K562 treated with DMSO at 1 percent for 4 hours (cell line): Measurements from ENCODE around the gene CDK11A. TPM values are rescaled to one million over a fixed set of nuclear protein-coding genes. Genes with fewer than 3 reads are reported as not detected.

Experiments
- total RNA-seq: library from RNA; unstranded; fragments of 300-600 nt; gene quantifications from 2 replicates; pipeline ENCODE4 v1.2.3, GENCODE V29; 2022; ENCODE audit not compliant: insufficient read depth

Gene CDK11A
- 50.6 and 64.9 TPM in 2 replicates for total RNA-seq

DNA sequence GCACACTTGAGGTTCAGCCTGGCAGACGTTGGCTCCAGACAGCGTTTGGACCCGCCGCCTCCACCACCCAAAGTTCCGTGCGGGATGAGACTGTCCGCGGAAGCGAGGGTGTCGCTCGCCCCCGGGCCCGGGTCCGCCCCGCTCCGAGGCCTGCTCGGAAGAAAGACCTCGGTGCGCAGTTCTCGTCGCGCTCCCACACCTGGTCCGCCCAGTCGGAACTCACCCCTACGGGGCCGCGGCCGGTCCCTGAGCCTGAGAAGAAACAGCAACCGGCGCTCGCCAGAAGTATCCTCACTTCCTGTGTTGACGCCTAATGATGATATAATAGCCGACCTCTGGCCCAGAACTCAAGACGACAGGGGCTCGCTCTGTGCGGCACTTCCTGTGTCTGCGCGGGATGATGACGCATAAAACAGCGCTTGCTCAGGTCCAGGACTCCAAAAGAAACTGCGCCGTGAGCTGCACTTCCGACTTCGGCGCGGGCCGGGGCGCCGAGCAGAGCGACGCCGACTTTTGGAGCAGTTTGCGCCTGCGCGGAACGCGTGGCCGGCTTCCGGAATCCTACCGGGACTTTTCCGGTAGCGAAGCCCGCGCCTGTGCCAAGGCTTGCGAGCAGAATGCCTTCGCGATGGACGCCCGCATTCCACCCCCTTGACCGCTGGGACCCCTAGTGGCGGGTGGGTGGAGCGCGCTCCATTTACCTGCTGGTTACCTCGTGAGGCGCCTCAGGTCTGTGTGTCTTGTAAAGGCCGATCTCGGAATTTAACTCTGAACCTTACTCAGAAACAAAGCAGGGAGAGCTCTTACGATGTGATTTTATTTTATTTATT lies at the start of gene CDK11A:
CDK11A (minus strand) TSS at position 323 of the 830 bp plus-strand sequence. CDS start 1,539 bp downstream, outside the sequence.

DNA sequence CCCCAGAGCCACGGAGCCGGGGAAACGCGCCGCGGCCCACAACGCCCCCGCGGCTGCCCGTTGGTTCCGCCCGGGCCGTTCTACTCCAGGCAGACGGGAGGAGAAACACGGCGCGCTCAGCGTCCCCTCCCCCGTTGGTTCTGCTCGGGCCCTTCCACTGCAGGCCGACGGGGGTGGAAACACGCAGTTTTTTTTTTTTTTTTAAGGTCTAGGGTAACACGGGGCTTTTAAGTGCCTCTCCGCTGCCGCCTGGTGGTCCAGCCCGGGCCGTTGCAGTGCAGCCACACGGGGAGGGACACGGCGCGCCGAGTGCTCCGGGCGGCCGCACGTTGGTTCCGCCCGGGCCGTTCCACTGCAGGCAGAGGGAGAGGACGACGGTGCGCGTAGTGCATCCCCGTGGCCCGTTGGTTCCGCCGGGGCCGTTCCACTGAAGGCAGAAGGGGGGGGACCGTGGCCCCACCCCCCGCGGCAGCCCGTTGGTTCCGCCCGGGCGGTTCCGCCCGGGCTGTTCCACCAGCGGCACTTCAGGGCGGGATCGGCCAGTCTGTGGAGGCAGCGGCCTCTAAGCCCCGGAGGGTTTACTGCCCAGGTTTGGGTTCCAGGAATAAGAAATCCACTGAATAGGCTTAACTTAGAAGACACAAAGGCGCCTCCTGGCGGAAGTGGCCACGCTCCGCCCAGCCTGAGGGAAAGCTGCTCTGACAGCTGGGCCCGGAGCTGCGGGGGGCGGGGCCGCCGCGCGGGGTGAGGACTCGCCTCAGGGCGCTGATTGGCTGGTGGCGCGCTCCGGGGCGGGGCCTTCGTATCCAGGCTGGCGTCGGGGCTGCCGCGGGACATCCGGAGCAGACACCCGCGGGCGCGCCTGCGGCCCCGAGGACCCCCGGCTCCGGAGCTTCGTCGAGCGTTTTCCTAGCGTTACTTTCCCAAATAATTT lies 31.2 kb downstream of the CDK11A start, which contains the start of gene SLC35E2B:
SLC35E2B (minus strand) TSS at position 82 of the 934 bp plus-strand sequence. CDS start 16,096 bp downstream, outside the sequence.

DNA sequence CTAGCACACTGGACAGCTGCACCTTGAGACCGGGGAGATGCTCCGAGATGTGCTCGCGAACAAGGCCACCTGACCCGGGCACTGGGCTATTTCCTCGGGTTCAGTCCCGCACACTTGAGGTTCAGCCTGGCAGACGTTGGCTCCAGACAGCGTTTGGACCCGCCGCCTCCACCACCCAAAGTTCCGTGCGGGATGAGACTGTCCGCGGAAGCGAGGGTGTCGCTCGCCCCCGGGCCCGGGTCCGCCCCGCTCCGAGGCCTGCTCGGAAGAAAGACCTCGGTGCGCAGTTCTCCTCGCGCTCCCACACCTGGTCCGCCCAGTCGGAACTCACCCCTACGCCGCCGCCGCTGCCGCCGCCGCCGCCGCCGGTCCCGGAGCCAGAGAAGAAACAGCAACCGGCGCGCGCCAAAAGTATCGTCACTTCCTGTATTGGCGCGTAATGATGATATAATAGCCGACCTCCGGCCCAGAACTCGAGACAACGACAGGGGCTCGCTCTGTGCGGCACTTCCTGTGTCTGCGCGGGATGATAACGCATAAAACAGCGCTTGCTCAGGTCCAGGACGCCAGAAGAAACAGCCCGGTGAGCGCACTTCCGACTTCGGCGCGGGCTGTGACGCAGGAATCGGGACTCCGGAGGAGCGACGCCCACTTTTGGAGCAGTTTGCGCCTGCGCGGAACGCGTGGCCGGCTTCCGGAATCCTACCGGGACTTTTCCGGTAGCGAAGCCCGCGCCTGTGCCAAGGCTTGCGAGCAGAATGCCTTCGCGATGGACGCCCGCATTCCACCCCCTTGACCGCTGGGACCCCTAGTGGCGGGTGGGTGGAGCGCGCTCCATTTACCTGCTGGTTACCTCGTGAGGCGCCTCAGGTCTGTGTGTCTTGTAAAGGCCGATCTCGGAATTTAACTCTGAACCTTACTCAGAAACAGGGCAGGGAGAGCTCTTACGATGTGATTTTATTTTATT lies 65.3 kb downstream of the CDK11A start, which contains the start of gene CDK11B:
CDK11B (minus strand) TSS at position 422 of the 967 bp plus-strand sequence. CDS start 1,519 bp downstream, outside the sequence.

Other genes with a start within 250 kb of the CDK11A start
- 81.9 and 86.9 TPM in 2 replicates for gene ATAD3A, start 212.2 kb downstream of the CDK11A start, total RNA-seq
- not detected in 2 replicates for gene TMEM240, start 183.7 kb downstream of the CDK11A start, total RNA-seq
- 200 and 228 TPM in 2 replicates for gene SSU72, start 149.5 kb downstream of the CDK11A start, total RNA-seq
- 3.3 and 4.2 TPM in 2 replicates for gene FNDC10, start 124.2 kb downstream of the CDK11A start, total RNA-seq
- gene MIB2, start 108.9 kb downstream of the CDK11A start, total RNA-seq: 51.8 and 53.0 TPM in 2 replicates
- 0.73 TPM in 1 of 2 replicates, not detected in the other for gene MMP23B, start 92.2 kb downstream of the CDK11A start, total RNA-seq
- 38.4 and 40.7 TPM in 2 replicates for gene CDK11B, start 65.4 kb downstream of the CDK11A start, total RNA-seq
- gene SLC35E2B, start 31.6 kb downstream of the CDK11A start, total RNA-seq: 49.7 and 62.8 TPM in 2 replicates
- gene NADK, start 54.1 kb upstream of the CDK11A start, total RNA-seq: 83.4 and 102 TPM in 2 replicates
- gene GNB1, start 166.7 kb upstream of the CDK11A start, total RNA-seq: 216 and 231 TPM in 2 replicates
- gene CALML6, start 190.9 kb upstream of the CDK11A start, total RNA-seq: not detected in 2 replicates
- gene TMEM52, start 194.9 kb upstream of the CDK11A start, total RNA-seq: 6.3 and 8.5 TPM in 2 replicates